ENCODE data around the gene LSP1.

The LSP1 gene

GRCh38 chr11:1920128-1920908 is 67.4 kb downstream of the LSP1 start:
- no peak for DNase-seq

GRCh38 chr11:1920909-1921573 is 68.2 kb downstream of the LSP1 start:
- no peak for DNase-seq

DNA sequence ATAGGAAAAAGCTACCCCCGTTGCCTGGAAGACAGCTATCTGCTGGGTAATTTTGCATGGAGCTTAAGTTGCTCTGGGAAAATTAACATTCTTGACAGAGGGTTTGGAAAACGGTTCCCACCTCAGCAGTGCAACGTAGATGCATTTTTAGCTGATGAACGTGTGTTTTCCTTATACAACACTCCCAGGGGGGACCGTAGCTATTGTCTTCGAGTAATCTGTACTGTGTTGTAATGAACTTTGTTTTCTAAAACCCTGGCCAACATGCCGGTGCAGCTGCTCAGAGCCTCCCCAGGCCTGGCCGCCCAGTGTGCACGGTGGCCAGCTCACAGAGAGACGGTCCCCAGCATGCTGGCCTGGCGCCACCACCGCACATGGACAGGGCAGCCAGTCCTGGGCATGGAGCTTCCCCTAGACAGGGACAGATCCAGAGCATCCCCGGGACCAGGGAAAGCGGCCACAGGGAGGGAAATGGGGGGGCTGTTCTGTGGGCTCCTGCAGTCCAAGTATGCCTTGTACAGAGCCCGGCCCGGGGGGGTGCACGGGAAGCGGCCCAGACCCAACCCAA is 68.8 kb downstream of the LSP1 start:
- DNase-seq: no peak

DNA sequence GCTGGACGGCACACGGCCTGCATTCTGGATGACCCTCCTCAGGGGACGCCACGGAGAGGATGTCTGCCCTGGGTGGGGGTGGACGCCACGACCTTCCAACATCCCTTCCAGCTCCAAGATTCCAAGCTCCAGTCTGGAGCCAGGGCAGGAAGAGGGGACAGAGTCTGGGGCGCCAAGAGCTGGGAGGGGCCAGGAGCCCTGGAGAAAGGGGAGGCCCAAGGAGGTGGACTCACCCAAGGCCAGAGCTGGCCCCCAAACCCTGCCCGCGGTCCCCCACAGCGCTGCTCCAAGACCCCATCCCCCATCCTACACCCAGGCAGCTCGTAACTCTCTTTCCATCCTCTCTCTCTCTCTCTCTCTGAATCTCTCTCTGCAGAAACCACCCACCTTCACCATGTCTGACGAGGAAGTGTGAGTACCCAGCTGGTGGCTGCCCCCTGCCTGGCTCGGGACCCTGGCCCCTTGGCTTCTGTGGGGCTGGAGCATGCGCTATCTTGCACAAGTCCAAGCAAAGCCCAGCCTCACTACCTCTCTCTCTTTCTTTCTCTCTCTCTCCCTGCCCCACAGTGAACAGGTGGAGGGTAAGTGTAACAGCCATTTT is 69.7 kb downstream of the LSP1 start:
- DNase-seq: no peak

GRCh38 chr11:1923201-1923956 is 70.5 kb downstream of the LSP1 start:
- no peak for DNase-seq

GRCh38 chr11:1924181-1924580 is 71.3 kb downstream of the LSP1 start:
- DNase-seq: no peak

DNA sequence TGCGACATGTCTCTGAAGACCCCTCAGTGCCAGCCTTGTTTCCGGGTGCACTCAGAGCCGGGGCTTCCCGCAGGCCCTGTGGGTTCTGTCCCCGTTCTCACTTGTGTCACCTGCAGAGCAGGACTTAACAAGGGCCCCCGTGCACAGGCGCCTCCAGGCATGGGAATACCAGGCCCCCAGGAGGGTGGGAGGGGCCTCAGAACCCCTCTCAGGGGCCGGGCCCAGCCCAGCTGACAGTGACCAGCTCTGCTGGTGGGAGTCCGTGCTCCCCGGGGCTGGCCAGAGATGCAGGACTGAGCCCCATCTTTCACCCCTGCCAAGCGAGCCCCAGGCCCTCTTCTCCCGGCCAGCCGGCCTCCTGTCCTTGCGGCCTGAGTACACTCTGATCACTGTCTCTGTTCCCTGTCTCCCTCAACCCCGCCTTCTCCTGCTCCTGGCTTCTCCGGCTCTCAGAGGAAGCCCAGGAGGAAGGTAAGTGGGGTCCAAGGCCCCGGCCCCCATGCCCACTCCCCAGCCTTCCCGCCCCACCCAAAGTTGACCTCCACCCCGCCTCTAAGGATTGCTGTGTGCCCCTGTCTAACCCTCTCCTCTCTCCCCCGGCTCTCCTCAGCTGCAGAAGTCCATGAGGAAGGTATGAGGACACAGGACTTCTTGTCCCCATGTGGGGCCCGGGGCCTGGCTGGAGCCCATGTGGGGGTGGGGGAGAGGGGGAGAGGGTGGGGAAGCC is 71.9 kb downstream of the LSP1 start:
- DNase-seq: no peak

DNA sequence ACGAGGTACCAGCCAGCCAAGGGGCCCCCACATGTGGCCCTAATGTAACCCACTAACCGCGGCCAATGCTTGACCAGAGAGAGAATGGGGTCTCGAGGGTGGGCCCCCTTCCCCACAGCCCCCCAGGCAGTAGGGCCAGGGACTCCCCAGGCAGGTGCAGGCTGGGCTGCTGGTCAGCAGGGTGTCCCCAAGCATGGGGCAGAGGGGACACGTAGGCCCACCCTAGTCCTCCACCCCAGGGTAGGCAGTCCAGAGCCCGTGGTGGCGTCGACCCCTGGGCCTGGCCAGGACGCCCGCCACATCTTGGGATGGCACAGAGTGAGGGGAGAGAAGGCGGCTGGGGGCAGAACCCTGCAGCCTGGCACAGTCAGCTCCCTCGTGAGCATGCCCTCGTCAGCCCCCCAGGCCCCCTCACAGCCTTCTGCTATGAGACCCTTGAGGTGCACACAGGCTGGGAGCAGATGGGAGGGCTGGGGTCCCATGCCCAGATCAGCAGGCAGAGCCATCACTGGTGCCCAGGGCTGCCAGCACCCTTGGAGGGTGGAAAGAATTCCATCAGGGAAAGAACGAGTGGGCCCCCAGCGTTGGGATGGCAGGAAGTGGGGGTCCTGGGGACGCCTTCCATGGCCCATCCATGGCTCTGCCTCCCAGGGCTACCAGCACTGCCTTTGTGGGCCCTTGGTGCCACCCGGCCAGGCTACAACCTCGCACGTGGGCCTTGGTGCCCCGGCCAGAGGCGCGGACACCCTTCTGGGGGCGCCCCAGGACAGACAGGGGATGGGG is 72.7 kb downstream of the LSP1 start:
- DNase-seq: no peak

- DNase-seq: no peak
Observed at GRCh38 chr11:1926156-1927025, 73.5 kb downstream of the LSP1 start.

- no peak for DNase-seq
Observed at GRCh38 chr11:1927026-1927847, 74.4 kb downstream of the LSP1 start.

GRCh38 chr11:1927848-1928469 is 75.1 kb downstream of the LSP1 start:
- DNase-seq: no peak

DNA sequence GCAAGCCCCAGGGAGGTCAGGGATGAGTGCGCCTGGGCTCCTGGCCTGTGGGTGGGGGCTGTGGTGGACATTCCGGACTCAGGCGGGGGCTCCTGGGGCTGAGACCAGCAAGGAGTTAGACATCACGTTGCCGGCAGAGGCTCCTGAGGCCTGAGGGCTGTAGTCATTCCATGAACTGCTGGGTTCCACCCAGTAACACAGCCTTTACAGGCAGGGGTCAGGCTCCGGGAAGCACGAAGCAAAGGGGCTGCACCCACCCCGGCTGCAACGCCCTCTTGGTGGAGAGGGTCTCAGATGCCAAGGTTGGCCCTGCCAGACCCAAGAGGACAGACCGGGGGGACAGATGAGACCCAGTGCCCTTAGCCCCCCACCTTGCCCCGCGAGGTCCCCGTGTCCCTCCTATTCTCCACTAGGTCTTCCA is 75.6 kb downstream of the LSP1 start:
- no peak for DNase-seq

DNA sequence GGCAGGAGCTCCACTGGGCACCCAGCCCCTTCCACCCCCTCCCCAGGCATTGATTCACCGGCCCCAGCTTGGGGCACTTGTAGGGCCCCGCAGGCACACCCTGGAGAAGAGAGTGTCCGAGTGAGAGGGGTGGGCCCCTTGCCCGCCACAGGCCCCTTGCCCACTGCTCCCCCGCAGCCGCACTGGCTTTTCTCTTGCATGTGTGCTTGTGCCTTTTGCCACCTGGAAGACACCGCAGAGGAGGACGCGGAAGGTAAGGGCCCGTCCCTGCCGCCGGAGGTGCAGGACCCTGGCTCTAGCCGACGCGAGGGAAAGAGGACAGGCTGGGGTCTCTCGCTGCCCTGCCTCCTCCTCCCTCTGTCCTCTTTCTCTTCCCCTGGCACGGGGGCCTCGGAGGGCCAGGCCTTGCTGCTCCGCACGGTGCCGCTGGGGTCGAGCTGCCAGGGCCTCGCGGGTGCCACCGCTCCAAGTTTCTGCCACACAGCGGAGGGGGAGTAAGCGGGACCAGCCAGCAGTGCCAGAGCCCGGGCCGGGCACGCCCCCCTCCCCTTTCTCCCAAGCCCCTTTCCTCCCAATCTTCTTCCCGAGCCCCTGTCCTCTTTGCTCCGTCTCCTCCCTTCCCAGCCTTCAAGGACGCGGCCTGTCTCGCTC is 76.1 kb downstream of the LSP1 start:
- no peak for DNase-seq

GRCh38 chr11:1929621-1930461 is 77.0 kb downstream of the LSP1 start:
- DNase-seq: no peak

- no peak for DNase-seq
Observed at GRCh38 chr11:1930462-1930830, 77.6 kb downstream of the LSP1 start.

DNA sequence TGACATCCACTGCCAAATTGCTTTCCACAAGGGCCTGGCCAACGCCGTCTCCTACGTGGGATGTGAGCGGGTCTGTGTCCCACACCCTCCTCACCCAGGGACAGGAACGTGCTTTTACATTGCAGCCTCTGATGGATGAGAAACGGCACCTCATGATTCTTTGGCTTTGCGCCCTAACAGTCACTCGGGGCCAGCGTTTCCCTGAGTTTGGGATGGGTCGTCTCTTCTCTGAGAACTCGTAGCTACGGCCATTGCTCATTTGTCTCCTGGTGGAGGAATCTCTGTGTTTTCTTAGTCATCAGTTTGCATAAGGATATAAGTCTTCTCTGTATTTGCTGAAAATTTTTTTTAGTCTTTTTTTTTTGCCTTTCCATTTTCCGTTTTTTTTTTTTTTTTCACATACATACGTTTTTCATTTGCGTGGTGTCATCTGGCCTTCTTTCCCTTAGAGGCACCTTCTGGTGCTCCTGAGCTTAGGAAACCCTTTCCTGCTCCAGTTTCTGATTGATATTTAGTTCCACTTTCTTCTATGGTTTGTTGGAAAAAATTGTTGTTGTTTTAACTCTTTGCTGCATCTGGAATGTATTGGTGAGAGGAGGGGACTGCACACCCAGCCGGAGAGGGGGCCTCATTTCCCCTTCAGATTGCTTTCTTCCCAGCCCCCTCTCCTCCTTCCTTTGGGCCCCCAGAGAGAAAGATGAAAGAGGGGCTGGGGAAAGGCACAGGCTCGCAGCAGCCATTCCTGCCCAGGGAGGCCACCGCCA is 78.6 kb downstream of the LSP1 start:
- DNase-seq: no peak

DNA sequence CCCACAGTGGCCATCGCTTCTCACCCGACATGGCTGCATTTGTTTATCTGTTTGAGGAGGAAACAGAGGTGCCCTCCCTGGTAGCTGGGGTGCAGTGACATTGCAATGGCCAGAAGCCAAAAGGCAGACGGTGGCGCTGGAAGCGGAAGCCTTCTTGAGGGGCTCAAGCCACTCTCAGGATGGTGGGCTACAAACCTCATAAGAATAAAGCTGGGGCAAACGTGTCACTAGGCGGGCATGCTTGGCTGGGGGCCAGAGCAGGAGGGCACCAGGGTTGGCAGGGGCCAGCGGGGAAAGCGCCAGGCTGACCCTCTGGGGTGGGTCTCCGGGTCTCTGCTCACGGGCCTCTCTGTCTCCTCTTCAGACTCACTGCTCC is 79.2 kb downstream of the LSP1 start:
- DNase-seq: no peak
